IMR-90 (cell line): ENCODE measurements around the gene MGAT4A.

ENCODE experiments used
- BHLHE40 ChIP-seq: fragments of 150-350 bp; IDR thresholded peaks from 2 replicates; pipeline ENCODE4 v1.6.1; 2016; ENCODE audit warnings: mild to moderate bottlenecking, low read depth, low read length
- CEBPB ChIP-seq: IDR thresholded peaks from 2 replicates; pipeline ENCODE4 v1.6.1; 2012; ENCODE audit warnings: low read depth, low read length, improper control_type of control experiment
- CTCF ChIP-seq: conservative IDR thresholded peaks from 2 replicates; pipeline ENCODE4 v1.5.1; 2012; ENCODE audit warnings: mild to moderate bottlenecking, low read depth, low read length, improper control_type of control experiment
- ELK1 ChIP-seq: fragments of 150-350 bp; IDR thresholded peaks from 2 replicates; pipeline ENCODE4 v1.6.1; 2016; ENCODE audit warnings: low read depth, mild to moderate bottlenecking, low read length, moderate library complexity, borderline replicate concordance
- FOS ChIP-seq: fragments of 150-350 bp; IDR thresholded peaks from 2 replicates; pipeline ENCODE4 v1.6.1; 2016; ENCODE audit warnings: low read depth, low read length
- MAZ ChIP-seq: IDR thresholded peaks from 2 replicates; pipeline ENCODE4 v1.6.1; 2012; ENCODE audit warnings: low read depth, mild to moderate bottlenecking, low read length, improper control_type of control experiment, moderate library complexity, borderline replicate concordance
- NFE2L2 ChIP-seq: fragments of 150-350 bp; IDR thresholded peaks from 2 replicates; pipeline ENCODE4 v1.6.1; 2016; ENCODE audit warnings: low read depth, mild to moderate bottlenecking, low read length
- POLR2A ChIP-seq: IDR thresholded peaks from 2 replicates; pipeline ENCODE4 v1.6.1; 2012; ENCODE audit warnings: mild to moderate bottlenecking, low read depth, low read length
- RAD21 ChIP-seq: IDR thresholded peaks from 2 replicates; pipeline ENCODE4 v1.6.1; 2012; ENCODE audit warnings: low read length, improper control_type of control experiment
- RCOR1 ChIP-seq: IDR thresholded peaks from 2 replicates; pipeline ENCODE4 v1.6.1; 2012; ENCODE audit warnings: mild to moderate bottlenecking, low read length, improper control_type of control experiment; ENCODE audit not compliant: insufficient replicate concordance
- RFX5 ChIP-seq: IDR thresholded peaks from 2 replicates; pipeline ENCODE4 v1.8.0; 2012; ENCODE audit warnings: low read depth, mild to moderate bottlenecking, low read length, moderate library complexity
- SMC3 ChIP-seq: fragments of 150-350 bp; IDR thresholded peaks from 2 replicates; pipeline ENCODE4 v1.6.1; 2016; ENCODE audit warnings: low read depth, mild to moderate bottlenecking, antibody characterized with exemption, low read length, moderate library complexity
- USF2 ChIP-seq: fragments of 150-350 bp; IDR thresholded peaks from 2 replicates; pipeline ENCODE4 v1.6.1; 2017; ENCODE audit warnings: mild to moderate bottlenecking, antibody characterized with exemption, low read length, low read depth

- TF ChIP-seq CTCF (no peak), NFE2L2 (no peak), RAD21 (no peak), ELK1 (no peak), POLR2A (no peak), MAZ (no peak), RCOR1 (no peak), CEBPB (no peak), SMC3 (no peak), RFX5 (no peak), BHLHE40 (no peak), FOS (no peak), USF2 (no peak)
Observed at GRCh38 chr2:98573426-98573825, 157.5 kb downstream of the MGAT4A start.
